Transverse colon (tissue), 3 donors: ENCODE measurements around the gene XRCC5.

Experiments used
- CTCF ChIP-seq, 5 experiments: fragments of 200-600 bp in 3 of 5; fragments of 450-650 bp in 2 of 5; sonication (generic) in 3 of 5; IDR thresholded peaks; 1 replicate in 2 of 5; 2 replicates in 3 of 5; pipeline ENCODE4 v1.5.1; 2016 to 2017; ENCODE audit warnings: antibody characterized with exemption in 5 of 5, inconsistent platforms in 3 of 5, mild to moderate bottlenecking in 2 of 5, moderate library complexity in 1 of 5
- EP300 ChIP-seq: sonication (generic); formaldehyde crosslinking; IDR thresholded peaks from one replicate; pipeline ENCODE4 v1.6.1; 2017; ENCODE audit warnings: antibody characterized with exemption, low read depth

- no peak for TF ChIP-seq CTCF (IDR thresholded peaks at IDR 0.05)
- no peak for TF ChIP-seq EP300
These were observed 123.6 kb downstream of the XRCC5 start for GRCh38 chr2:216232721-216233120.
